22Rv1 (cell line): ENCODE measurements around the gene CASD1.

ENCODE experiments used
- CTCF ChIP-seq: fragments of 450-650 bp; IDR thresholded peaks from 2 replicates; pipeline ENCODE4 v1.5.1; 2017; ENCODE audit warnings: mild to moderate bottlenecking
- ZFX ChIP-seq: fragments of 450-650 bp; IDR thresholded peaks from 2 replicates; pipeline ENCODE4 v1.6.1; 2017; ENCODE audit warnings: antibody characterized with exemption, borderline replicate concordance

GRCh38 chr7:94562525-94562924 lies 52.9 kb downstream of the CASD1 start:
- TF ChIP-seq CTCF: no peak
- no peak for TF ChIP-seq ZFX
